ENCODE measurements around the gene FRAS1. TPM values are rescaled to one million over a fixed set of nuclear protein-coding genes. Genes with fewer than 3 reads are reported as not detected.

The FRAS1 gene
- total RNA-seq, 1 donor from 2014 or later = 163 TPM

DNA sequence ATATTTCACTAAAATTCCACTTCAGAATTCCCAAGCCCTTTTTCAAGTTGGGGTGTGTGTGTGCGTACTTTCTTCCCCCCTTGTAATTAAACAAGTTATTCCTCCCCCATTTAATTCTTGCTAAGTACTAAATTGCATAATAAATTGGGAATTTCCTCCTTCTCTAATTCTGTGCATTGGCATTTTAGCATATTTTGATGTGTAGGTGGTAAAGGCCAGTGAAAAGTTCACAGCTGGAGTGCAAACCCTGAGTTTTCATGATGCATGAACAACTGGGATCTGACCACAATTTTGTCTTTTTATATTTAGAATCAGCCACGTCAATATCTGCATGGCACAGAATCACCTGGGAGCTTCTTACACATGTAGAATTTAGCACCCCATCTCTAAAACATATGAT, 513.0 kb downstream of the FRAS1 start:
- peak overlapping the region; percentile 97 for H3K27ac Mint-ChIP-seq
- no peaks in the 10 kb centered on the region for H3K9me3 Mint-ChIP-seq (ENCODE audit: low read depth)
- H3K36me3 Mint-ChIP-seq (ENCODE audit: insufficient read depth) = peaks cover 25% of the 10 kb centered on the region
- TF ChIP-seq, protein P1, sequence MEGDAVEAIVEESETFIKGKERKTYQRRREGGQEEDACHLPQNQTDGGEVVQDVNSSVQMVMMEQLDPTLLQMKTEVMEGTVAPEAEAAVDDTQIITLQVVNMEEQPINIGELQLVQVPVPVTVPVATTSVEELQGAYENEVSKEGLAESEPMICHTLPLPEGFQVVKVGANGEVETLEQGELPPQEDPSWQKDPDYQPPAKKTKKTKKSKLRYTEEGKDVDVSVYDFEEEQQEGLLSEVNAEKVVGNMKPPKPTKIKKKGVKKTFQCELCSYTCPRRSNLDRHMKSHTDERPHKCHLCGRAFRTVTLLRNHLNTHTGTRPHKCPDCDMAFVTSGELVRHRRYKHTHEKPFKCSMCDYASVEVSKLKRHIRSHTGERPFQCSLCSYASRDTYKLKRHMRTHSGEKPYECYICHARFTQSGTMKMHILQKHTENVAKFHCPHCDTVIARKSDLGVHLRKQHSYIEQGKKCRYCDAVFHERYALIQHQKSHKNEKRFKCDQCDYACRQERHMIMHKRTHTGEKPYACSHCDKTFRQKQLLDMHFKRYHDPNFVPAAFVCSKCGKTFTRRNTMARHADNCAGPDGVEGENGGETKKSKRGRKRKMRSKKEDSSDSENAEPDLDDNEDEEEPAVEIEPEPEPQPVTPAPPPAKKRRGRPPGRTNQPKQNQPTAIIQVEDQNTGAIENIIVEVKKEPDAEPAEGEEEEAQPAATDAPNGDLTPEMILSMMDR (IDR thresholded peaks at IDR 0.05; ENCODE audit: unreplicated experiment) = no peak
- H3K4me3 Mint-ChIP-seq (ENCODE audit: low read depth) = no peak overlapping the region
- no peaks in the 10 kb centered on the region for H3K27me3 Mint-ChIP-seq
- H3K4me1 Mint-ChIP-seq (ENCODE audit: low read depth) = peaks cover 43% of the 10 kb centered on the region
- no peak for DNase-seq (ENCODE audit: low spot score, unreplicated experiment)

DNA sequence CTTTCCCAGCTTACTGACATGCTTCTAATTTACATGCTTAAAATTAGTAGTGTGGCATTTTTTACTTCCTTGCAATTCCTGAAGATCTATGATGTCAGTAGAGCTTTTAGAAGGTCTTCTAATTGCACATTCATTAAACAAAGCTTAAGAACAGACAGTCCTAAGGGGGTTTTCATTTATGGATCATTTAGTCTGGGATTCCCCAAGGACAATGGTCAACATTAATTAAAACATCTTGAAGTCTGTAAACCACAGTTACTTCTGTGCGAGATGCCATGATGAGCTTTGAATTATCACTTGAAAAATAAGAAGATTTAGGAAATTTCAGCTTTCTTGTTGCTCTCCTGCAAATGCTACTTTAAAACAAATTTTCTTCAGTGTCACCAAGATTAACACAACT, 514.7 kb downstream of the FRAS1 start:
- Mint-ChIP-seq H3K27me3 (no peaks in the 10 kb centered on the region), H3K4me1 (ENCODE audit: low read depth) (peaks cover 30% of the 10 kb centered on the region), H3K27ac (no peak overlapping the region), H3K36me3 (ENCODE audit: insufficient read depth) (peaks cover 31% of the 10 kb centered on the region), H3K4me3 (ENCODE audit: low read depth) (no peak overlapping the region), H3K9me3 (ENCODE audit: low read depth) (peaks cover 3% of the 10 kb centered on the region)
- no peak for DNase-seq (ENCODE audit: low spot score, unreplicated experiment)
- TF ChIP-seq, protein P1 (IDR thresholded peaks at IDR 0.05; ENCODE audit: unreplicated experiment) = no peak

DNA sequence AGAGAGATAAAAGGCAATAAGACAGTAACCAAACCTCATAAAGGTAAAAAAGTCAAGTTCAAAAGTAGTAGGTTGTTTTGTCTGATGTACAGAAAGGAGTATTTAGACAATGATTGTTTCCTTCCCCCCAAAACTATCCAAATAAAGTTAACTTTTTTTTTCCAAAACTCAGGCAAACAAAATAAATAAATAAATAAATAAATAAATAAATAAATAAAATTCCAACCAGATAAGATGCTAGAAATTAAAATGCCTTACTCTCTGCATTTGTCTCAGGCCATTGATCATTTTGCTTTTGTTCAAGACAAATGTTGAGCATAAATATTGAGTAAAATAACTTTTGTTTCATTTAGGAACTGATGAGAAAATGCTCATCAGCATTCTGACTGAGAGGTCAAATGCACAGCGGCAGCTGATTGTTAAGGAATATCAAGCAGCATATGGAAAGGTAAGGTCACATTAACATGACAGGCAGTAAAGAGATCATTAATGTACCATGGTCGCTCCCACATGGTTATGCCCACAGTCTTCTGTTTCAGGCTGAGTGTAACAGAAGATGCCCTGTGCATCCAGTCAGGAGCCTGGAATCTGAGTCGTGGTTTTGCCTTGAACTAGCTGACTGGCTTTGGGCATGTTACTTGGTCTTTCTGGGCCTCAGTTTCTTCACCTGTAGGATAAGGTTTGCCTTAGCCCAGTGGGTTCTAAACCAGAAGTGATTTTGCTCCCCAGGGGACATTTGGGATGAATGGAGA, 521.7 kb downstream of the FRAS1 start:
- Mint-ChIP-seq H3K27me3 (no peaks in the 10 kb centered on the region), H3K36me3 (ENCODE audit: insufficient read depth) (peaks cover 38% of the 10 kb centered on the region), H3K27ac (no peak overlapping the region), H3K9me3 (ENCODE audit: low read depth) (peaks cover 3% of the 10 kb centered on the region), H3K4me3 (ENCODE audit: low read depth) (no peak overlapping the region), H3K4me1 (ENCODE audit: low read depth) (no peaks in the 10 kb centered on the region)
- no peak for DNase-seq (ENCODE audit: low spot score, unreplicated experiment)
- TF ChIP-seq, protein P1 (IDR thresholded peaks at IDR 0.05; ENCODE audit: unreplicated experiment) = no peak

DNA sequence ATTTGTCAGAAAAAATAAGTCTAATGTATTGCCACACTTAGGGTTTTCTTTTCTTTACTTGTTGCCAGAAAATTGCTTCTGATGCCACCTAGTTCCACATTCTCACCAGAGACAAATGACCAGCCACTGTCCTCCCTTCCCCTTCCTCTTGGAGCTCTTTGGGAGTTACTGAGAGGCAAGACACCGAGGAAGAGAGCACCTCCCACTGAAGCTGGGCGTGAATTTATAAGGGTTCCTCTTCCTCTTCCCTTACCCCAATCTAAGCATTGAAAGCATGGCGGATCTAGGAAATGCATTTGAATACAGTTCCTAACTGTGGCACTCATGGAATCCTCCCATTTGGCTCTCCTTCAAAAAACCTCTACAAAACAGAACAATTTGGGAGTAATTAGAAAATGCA, 524.5 kb downstream of the FRAS1 start:
- no peak for DNase-seq (ENCODE audit: low spot score, unreplicated experiment)
- H3K4me1 Mint-ChIP-seq (ENCODE audit: low read depth) = peaks cover 9% of the 10 kb centered on the region
- no peaks in the 10 kb centered on the region for H3K9me3 Mint-ChIP-seq (ENCODE audit: low read depth)
- no peaks in the 10 kb centered on the region for H3K27me3 Mint-ChIP-seq
- peak overlapping the region; percentile 59 for H3K27ac Mint-ChIP-seq
- H3K4me3 Mint-ChIP-seq (ENCODE audit: low read depth) = no peak overlapping the region
- H3K36me3 Mint-ChIP-seq (ENCODE audit: insufficient read depth) = peaks cover 34% of the 10 kb centered on the region
- TF ChIP-seq, protein P1 (IDR thresholded peaks at IDR 0.05; ENCODE audit: unreplicated experiment) = no peak

DNA sequence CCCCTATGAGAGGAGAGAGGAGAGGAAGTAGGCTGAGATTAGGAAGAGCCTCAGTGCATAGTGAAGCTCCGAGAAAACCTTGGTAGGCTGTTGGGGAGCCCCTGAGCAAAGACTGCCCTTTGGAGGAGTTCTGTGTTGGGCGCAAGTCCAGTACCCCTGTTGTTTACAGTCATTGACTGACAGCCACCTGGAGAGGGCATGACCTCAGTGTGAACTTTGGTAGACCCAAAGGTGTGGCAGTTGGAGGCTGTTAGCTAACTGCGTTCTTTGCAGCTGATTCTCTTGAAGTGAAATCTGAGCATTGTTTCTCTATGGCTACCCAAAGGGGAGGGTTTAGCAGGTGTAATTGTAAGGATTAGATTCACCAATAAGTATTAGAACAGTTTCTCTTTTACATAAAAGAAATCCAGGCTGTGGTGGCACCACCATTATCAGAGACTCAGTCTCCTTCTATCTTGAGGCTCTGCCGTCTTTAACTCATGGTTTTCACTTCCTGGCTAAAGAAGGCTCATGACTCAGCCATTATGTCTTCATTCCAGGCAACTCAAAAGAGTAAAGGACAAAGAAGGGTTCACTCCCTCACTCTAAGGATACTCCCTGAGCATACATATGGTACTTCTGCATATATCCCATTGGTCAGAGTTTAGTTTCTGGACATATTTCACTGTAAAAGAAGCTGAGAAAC, 527.9 kb downstream of the FRAS1 start:
- Mint-ChIP-seq H3K36me3 (ENCODE audit: insufficient read depth) (peaks cover 45% of the 10 kb centered on the region), H3K4me3 (ENCODE audit: low read depth) (no peak overlapping the region), H3K9me3 (ENCODE audit: low read depth) (no peaks in the 10 kb centered on the region), H3K27me3 (no peaks in the 10 kb centered on the region), H3K27ac (peak overlapping the region; percentile 84), H3K4me1 (ENCODE audit: low read depth) (peaks cover 9% of the 10 kb centered on the region)
- TF ChIP-seq, protein P1 (IDR thresholded peaks at IDR 0.05; ENCODE audit: unreplicated experiment) = no peak
- DNase-seq (ENCODE audit: low spot score, unreplicated experiment) = no peak

Data from progenitor cell of endocrine pancreas (in vitro differentiated cells).